ENCODE data around the gene CHKB.
"Not testable (repeated sequence)": the region's sequence is repeated elsewhere in the genome, so short reads cannot be mapped to it uniquely, and the experiment has no call there.

CHKB gene

GRCh38 chr22:50612528-50613221, 30.0 kb upstream of the CHKB start:
- no peak for DNase-seq (ENCODE audit: low read depth in 2 of 2, low spot score in 1 of 2)

- no peak for DNase-seq (ENCODE audit: low read depth in 2 of 2, low spot score in 1 of 2)
These were observed 29.5 kb upstream of the CHKB start for GRCh38 chr22:50612168-50612527.

GRCh38 chr22:50611341-50612060, 28.9 kb upstream of the CHKB start:
- DNase-seq (ENCODE audit: low read depth in 2 of 2, low spot score in 1 of 2), result no peak

GRCh38 chr22:50610581-50610980, 27.9 kb upstream of the CHKB start:
- DNase-seq (ENCODE audit: low read depth in 2 of 2, low spot score in 1 of 2), result no peak

GRCh38 chr22:50610041-50610451, 27.4 kb upstream of the CHKB start:
- DNase-seq (ENCODE audit: low read depth in 2 of 2, low spot score in 1 of 2), result no peak

- DNase-seq (ENCODE audit: low read depth in 2 of 2, low spot score in 1 of 2), result no peak
These were observed 26.9 kb upstream of the CHKB start for GRCh38 chr22:50609599-50609998.

GRCh38 chr22:50608996-50609395, 26.3 kb upstream of the CHKB start:
- DNase-seq (ENCODE audit: low read depth in 2 of 2, low spot score in 1 of 2), result no peak

GRCh38 chr22:50608058-50608840, 25.6 kb upstream of the CHKB start:
- not testable (repeated sequence) for DNase-seq (ENCODE audit: low read depth in 2 of 2, low spot score in 1 of 2)

- DNase-seq (ENCODE audit: low read depth in 2 of 2, low spot score in 1 of 2), result no peak
These were observed 25.0 kb upstream of the CHKB start for GRCh38 chr22:50607659-50608020.

- no peak for DNase-seq (ENCODE audit: low read depth in 2 of 2, low spot score in 1 of 2)
These were observed 24.5 kb upstream of the CHKB start for GRCh38 chr22:50606946-50607658.

- DNase-seq (ENCODE audit: low read depth in 2 of 2, low spot score in 1 of 2), result no peak
These were observed 23.7 kb upstream of the CHKB start for GRCh38 chr22:50606165-50606945.

GRCh38 chr22:50605613-50606074, 23.0 kb upstream of the CHKB start:
- DNase-seq (ENCODE audit: low read depth in 2 of 2, low spot score in 1 of 2), result no peak

- no peak for DNase-seq (ENCODE audit: low read depth in 2 of 2, low spot score in 1 of 2)
These were observed 22.5 kb upstream of the CHKB start for GRCh38 chr22:50605002-50605612.

GRCh38 chr22:50604256-50605001, 21.8 kb upstream of the CHKB start:
- no peak for DNase-seq (ENCODE audit: low read depth in 2 of 2, low spot score in 1 of 2)

GRCh38 chr22:50603511-50604255, 21.0 kb upstream of the CHKB start:
- no peak for DNase-seq (ENCODE audit: low read depth in 2 of 2, low spot score in 1 of 2)

- no peak for DNase-seq (ENCODE audit: low read depth in 2 of 2, low spot score in 1 of 2)
These were observed 19.7 kb upstream of the CHKB start for GRCh38 chr22:50602338-50602700.

GRCh38 chr22:50601669-50602337, 19.2 kb upstream of the CHKB start:
- no peak for DNase-seq (ENCODE audit: low read depth in 2 of 2, low spot score in 1 of 2)

GRCh38 chr22:50600967-50601668, 18.5 kb upstream of the CHKB start:
- no peak for DNase-seq (ENCODE audit: low read depth in 2 of 2, low spot score in 1 of 2)

Data from stimulated activated CD8-positive, alpha-beta memory T cell treated with anti-CD3 and anti-CD28 coated beads, Interleukin-4, amount 100 ng/mL, for 4 hours (primary cell).